Activated CD8-positive, alpha-beta memory T cell treated with anti-CD3 and anti-CD28 coated beads for 24 hours (primary cell): ENCODE results near the gene CD37.
A peak's percentile ranks its signal among the peaks of the same experiment; 100 is the strongest.

ENCODE experiments used
- DNase-seq: peaks from one replicate; pipeline ENCODE4 v3.0.0-alpha.2; 2020

CD37 gene

DNA sequence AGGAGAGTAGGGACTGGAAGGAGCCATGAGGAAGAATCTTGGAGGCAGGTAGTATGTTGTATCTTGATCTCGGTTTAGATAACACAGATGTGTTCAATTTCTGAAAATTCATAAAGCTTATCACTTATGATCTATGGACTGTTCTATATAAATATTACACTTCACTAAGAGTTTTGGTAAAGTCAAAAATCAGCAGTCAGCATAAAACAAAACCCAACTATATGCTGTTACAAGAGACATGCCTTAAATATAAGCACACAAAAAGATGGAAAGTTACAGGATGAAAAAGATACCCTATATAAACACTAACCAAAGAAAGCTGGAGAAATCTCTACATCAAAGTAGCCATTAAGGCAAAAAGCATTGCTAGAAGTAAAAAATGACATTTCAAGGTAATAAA lies 48.4 kb downstream of the CD37 start:
- DNase-seq = no peak

DNA sequence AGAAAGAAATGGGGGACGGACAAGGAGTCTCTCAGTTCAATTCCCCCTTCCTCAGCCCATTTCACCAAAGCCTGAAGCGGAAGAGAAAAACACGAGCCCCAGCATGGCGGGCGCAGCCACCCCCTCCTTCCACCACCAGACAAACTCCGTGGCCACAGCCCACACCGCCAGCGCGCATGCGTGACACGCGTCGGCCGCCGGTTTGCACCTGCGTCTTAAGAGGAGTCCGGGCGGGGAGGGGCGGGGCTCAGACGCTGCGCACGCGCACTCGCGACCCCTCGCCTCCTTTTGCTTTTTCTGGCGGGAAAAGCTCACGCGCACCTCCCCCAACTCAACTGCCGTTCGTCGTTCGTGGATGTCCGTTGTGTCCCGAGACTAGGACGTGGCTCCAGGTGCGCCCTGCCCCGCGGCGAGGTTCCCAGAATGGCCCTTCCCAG lies 52.7 kb downstream of the CD37 start, which contains the start of gene KASH5:
KASH5 (plus strand) TSS at position 314 of the 437 bp plus-strand sequence. CDS start 2,635 bp downstream, outside the sequence.
- peak; percentile 86 for DNase-seq

DNA sequence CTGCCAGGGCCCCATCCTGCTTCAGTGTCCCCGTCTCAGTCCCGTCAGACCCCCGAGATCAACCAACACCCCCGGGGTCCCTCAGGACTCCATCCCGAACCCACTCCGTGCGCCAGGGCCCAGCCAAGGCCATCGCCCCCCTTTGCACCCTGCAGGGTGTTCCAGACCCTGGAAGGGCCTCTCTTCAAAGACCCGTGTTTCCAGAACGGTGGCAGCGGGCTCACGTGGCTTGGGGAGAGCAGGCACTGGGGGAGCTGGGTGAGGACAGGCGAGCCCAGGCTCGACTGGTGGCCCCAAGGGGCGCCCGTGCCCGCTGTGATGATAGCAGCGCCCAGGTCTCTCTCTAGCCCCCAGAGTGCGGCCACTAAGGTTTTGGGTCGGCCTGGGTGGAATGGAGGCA lies 54.2 kb downstream of the CD37 start:
- no peak for DNase-seq
